HepG2 (cell line): ENCODE measurements around the gene CLBA1. TPM values are rescaled to one million over a fixed set of nuclear protein-coding genes. Genes with fewer than 3 reads are reported as not detected.

Experiments used
- ATAC-seq: fragments of 200-7000 bp; cut with Tn5 transposase; 3 replicates; pipeline ENCODE4 v1.9.1; 2020; ENCODE audit warnings: mild to moderate bottlenecking, moderate library complexity
- BruUV-seq: library from RNA; stranded (reverse); fragments of 400-500 nt; replicated peaks from 2 replicates; lab custom pipeline; 2021; lab: Mats Ljungman, UMichigan
- CTCF ChIA-PET: fragments of 300-600 bp; formaldehyde crosslinking; extraction: SDS; loops from one replicate; lab custom pipeline; 2021; ENCODE audit warnings: low total read pairs, inconsistent platforms, low intra/inter-chr PET ratio; lab: Yijun Ruan, JAX
- POLR2A ChIA-PET: fragments of 350-600 bp; sonication (Branson Sonifier 250); formaldehyde crosslinking; loops from one replicate; lab custom pipeline; 2020; ENCODE audit warnings: antibody characterized with exemption, inconsistent platforms; lab: Yijun Ruan, JAX
- DNase-seq: peaks from one replicate; pipeline ENCODE4 v3.0.0-alpha.2; 2015; ENCODE audit warnings: low spot score
- FAIRE-seq: peaks from 3 replicates; lab custom pipeline; 2011; peaks lifted over from hg19 to GRCh38; lab: Jason Lieb, UNC
- H2AFZ ChIP-seq: one replicate; pipeline ENCODE4 v1.6.1; 2011; ENCODE audit warnings: low read length, inconsistent platforms
- H3K27ac ChIP-seq: fragments of 300-600 bp; 3 replicates; pipeline ENCODE4 v1.8.0; 2011; ENCODE audit warnings: mixed run types, mild to moderate bottlenecking, mixed read lengths, low read length, inconsistent platforms; ENCODE audit not compliant: insufficient read depth; ENCODE audit errors: extremely low read length
- H3K27me3 ChIP-seq, 2 experiments: fragments of 200-600 bp in 1 of 2; 2 replicates in 1 of 2; 3 replicates in 1 of 2; pipeline versions ENCODE4 v1.6.0 to v1.8.0; 2011; ENCODE audit warnings: low read length in 2 of 2, mild to moderate bottlenecking in 2 of 2, moderate library complexity in 2 of 2, inconsistent platforms in 1 of 2; ENCODE audit not compliant: insufficient read depth in 2 of 2, control insufficient read depth in 1 of 2
- H3K36me3 ChIP-seq, 2 experiments: fragments of 200-600 bp in 1 of 2; replicated peaks in 1 of 2; 2 replicates in 1 of 2; 3 replicates in 1 of 2; pipeline versions ENCODE4 v1.5.1 to v1.8.0; 2011; ENCODE audit warnings: low read length in 2 of 2, inconsistent platforms in 1 of 2; ENCODE audit not compliant: insufficient read depth in 2 of 2, control insufficient read depth in 1 of 2
- H3K4me1 ChIP-seq: 2 replicates; pipeline ENCODE4 v1.5.1; 2012; ENCODE audit warnings: low read length, inconsistent platforms; ENCODE audit not compliant: insufficient read depth
- H3K4me2 ChIP-seq: 2 replicates; pipeline ENCODE4 v1.6.0; 2011; ENCODE audit warnings: low read depth, low read length, inconsistent platforms
- H3K4me3 ChIP-seq, 3 experiments: fragments of 200-600 bp in 1 of 3; sonication (generic), shearing (Covaris generic) in 1 of 3; replicated peaks in 1 of 3; 2 replicates each; pipeline ENCODE4 v1.5.1; 2011 to 2016; ENCODE audit warnings: low read length in 3 of 3, inconsistent platforms in 2 of 3, low read depth in 2 of 3, mild to moderate bottlenecking in 2 of 3, control low read depth in 1 of 3, mixed read lengths in 1 of 3; ENCODE audit not compliant: insufficient read depth in 1 of 3
- H3K79me2 ChIP-seq: one replicate; pipeline ENCODE4 v1.6.1; 2011; ENCODE audit warnings: low read length, inconsistent platforms; ENCODE audit not compliant: insufficient read depth
- H3K9ac ChIP-seq: 2 replicates; pipeline ENCODE4 v1.6.0; 2011; ENCODE audit warnings: mild to moderate bottlenecking, low read depth, low read length, inconsistent platforms; ENCODE audit not compliant: insufficient read depth
- H3K9me3 ChIP-seq: 2 replicates; pipeline ENCODE4 v1.5.1; 2012; ENCODE audit warnings: mild to moderate bottlenecking, low read length
- H4K20me1 ChIP-seq: 2 replicates; pipeline ENCODE4 v1.6.0; 2011; ENCODE audit warnings: inconsistent platforms, mild to moderate bottlenecking, low read length, moderate library complexity; ENCODE audit not compliant: insufficient read depth
- ATF2 ChIP-seq: sonication (generic); formaldehyde crosslinking; IDR thresholded peaks from 2 replicates; pipeline ENCODE4 v1.4.0; 2020; ENCODE audit warnings: missing genetic modification reagents
- DZIP1 ChIP-seq: sonication (generic); formaldehyde crosslinking; IDR thresholded peaks from 2 replicates; pipeline ENCODE4 v1.5.0; 2020; ENCODE audit warnings: mild to moderate bottlenecking, missing genetic modification reagents
- MIXL1 ChIP-seq: IDR thresholded peaks from 2 replicates; pipeline ENCODE4 v1.6.1; 2016
- PATZ1 ChIP-seq: sonication (generic); formaldehyde crosslinking; IDR thresholded peaks from 2 replicates; pipeline ENCODE4 v1.4.0; 2020; ENCODE audit warnings: missing genetic modification reagents
- RXRA ChIP-seq: sonication (generic); formaldehyde crosslinking; IDR thresholded peaks from 2 replicates; pipeline ENCODE4 v1.5.1; 2020; ENCODE audit warnings: missing genetic modification reagents
- SNAPC2 ChIP-seq: sonication (generic); formaldehyde crosslinking; IDR thresholded peaks from 2 replicates; pipeline ENCODE4 v1.8.1; 2022; ENCODE audit warnings: mild to moderate bottlenecking, missing genetic modification reagents
- ZNF337 ChIP-seq: sonication (generic); formaldehyde crosslinking; IDR thresholded peaks from 2 replicates; pipeline ENCODE4 v1.5.1; 2020; ENCODE audit warnings: missing genetic modification reagents, low read depth, mild to moderate bottlenecking, borderline replicate concordance
- ZNF7 ChIP-seq: IDR thresholded peaks from 2 replicates; pipeline ENCODE4 v1.6.1; 2016; ENCODE audit warnings: missing biosample characterization, missing genetic modification reagents
- ZNF766 ChIP-seq: sonication (generic); formaldehyde crosslinking; IDR thresholded peaks from 2 replicates; pipeline ENCODE4 v1.5.0; 2020; ENCODE audit warnings: missing genetic modification reagents, borderline replicate concordance
- ZNF816 ChIP-seq: sonication (generic); formaldehyde crosslinking; IDR thresholded peaks from 2 replicates; pipeline ENCODE4 v1.8.0; 2022; ENCODE audit warnings: missing genetic modification reagents, mild to moderate bottlenecking, borderline replicate concordance
- WGBS: methylation state at CpG from one replicate; pipeline ENCODE4 v1.1.6; 2017; ENCODE audit warnings: low lambda C conversion rate; 5-methylcytosine and 5-hydroxymethylcytosine counted together
- in situ Hi-C: cut with HindIII; loops from 2 replicates; pipeline ENCODE4 v1.10.0; 2017; ENCODE audit warnings: low pct_unique_long_range_greater_than_20kb; ENCODE audit not compliant: extremely low pct_ligation_motif_present
- intact Hi-C: fragments of 100-400 bp; cut with micrococcal nuclease; formaldehyde crosslinking; loops from one replicate; pipeline ENCODE4 v1.10.0; 2022; ENCODE audit not compliant: unreplicated experiment
- polyA plus RNA-seq, 8 experiments: library from polyadenylated mRNA; depleted of rRNA in 3 of 8; stranded (reverse) in 7 of 8; unstranded in 1 of 8; fragments of >200 nt; fragmentation: Illumina TruSeq in 4 of 8; extraction: Trizol in 4 of 8; gene quantifications; 2 replicates each; pipeline versions ENCODE4 v1.2.1 to v1.2.3, GENCODE V29; 2011 to 2016; ENCODE audit warnings: low read depth in 4 of 8, missing spikeins in 1 of 8, mixed read lengths in 1 of 8; ENCODE audit not compliant: insufficient read depth in 1 of 8
- total RNA-seq, 5 experiments: library from RNA; depleted of rRNA; stranded (reverse); fragments of >200 nt; fragmentation: Illumina TruSeq; extraction: Trizol; gene quantifications; 2 replicates each; pipeline ENCODE4 v1.2.3, GENCODE V29; 2016; ENCODE audit warnings: low read depth in 1 of 5

CLBA1 gene
- total and polyA plus RNA-seq, 2 of the 13 experiments (the other 11 are each of a cell fraction or from before 2014, with no cell fraction given), result 1.2 to 1.4 TPM

GRCh38 chr14:104937694-104938365, 47.8 kb upstream of the CLBA1 start:
- H3K4me1 ChIP-seq, result no peaks in the 10 kb centered on the region; the same call in 1 of the 2 replicates
- BruUV-seq, result no TSS peak
- no peaks in the 10 kb centered on the region for H3K36me3 ChIP-seq
- ChIA-PET CTCF (no interaction called here), POLR2A (no interaction called here)
- H3K4me3 ChIP-seq, result no peak overlapping the region
- H3K9me3 ChIP-seq, result no peaks in the 10 kb centered on the region
- H4K20me1 ChIP-seq, result no peaks in the 10 kb centered on the region
- no peak for TF ChIP-seq ATF2 (CRISPR knock-in tag)
- no peak for TF ChIP-seq ZNF766 (CRISPR knock-in tag)
- TF ChIP-seq ZNF337, result no peak
- no peak for TF ChIP-seq RXRA (CRISPR knock-in tag)
- no peak for TF ChIP-seq SNAPC2 (CRISPR knock-in tag)
- TF ChIP-seq ZNF7 (CRISPR knock-in tag), result no peak
- TF ChIP-seq ZNF816, result no peak
- no peak for TF ChIP-seq DZIP1 (CRISPR knock-in tag)
- no peak for TF ChIP-seq PATZ1 (CRISPR knock-in tag)
- no peak for TF ChIP-seq MIXL1 (CRISPR knock-in tag)
- in situ Hi-C loops, result no loop called here
- intact Hi-C loops, result no loop called here
- no peak overlapping the region for H3K9ac ChIP-seq
- peaks cover 8 to 89% of the 10 kb centered on the region in 2 experiments for H3K27me3 ChIP-seq
- WGBS, result 3% methylated on average over 11 of the region's 11 CpGs
- H3K4me2 ChIP-seq, result no peak overlapping the region
- ATAC-seq (no peak), FAIRE-seq (no peak), DNase-seq (no peak)
- no peak overlapping the region for H2AFZ ChIP-seq
- no peak overlapping the region for H3K27ac ChIP-seq
- no peaks in the 10 kb centered on the region for H3K79me2 ChIP-seq
